MM.1S (cell line): ENCODE data around the gene SDHB.

Experiments
- CTCF ChIP-seq: fragments of 300-600 bp; sonication (generic); IDR thresholded peaks from 2 replicates; pipeline ENCODE4 v1.5.1; 2016; ENCODE audit warnings: antibody characterized with exemption, low read length, mixed read lengths
- EZH2 ChIP-seq: fragments of 300-600 bp; sonication (generic); optimal IDR thresholded peaks from 2 replicates; pipeline ENCODE3; 2017; ENCODE audit warnings: low read depth, mild to moderate bottlenecking, antibody characterized with exemption, low read length, mixed read lengths

- no peak for TF ChIP-seq CTCF
- no peak for TF ChIP-seq EZH2
Measured at GRCh38 chr1:17047924-17048323, 5.9 kb downstream of the SDHB start.
